ENCODE data around the gene TMEM14B. TPM values are rescaled to one million over a fixed set of nuclear protein-coding genes. Genes with fewer than 3 reads are reported as not detected.
"Not testable (repeated sequence)": the region's sequence is repeated elsewhere in the genome, so short reads cannot be mapped to it uniquely, and the experiment has no call there.

TMEM14B gene
- polyA plus RNA-seq, 2 of the 4 experiments (the other 2 are of a cell fraction) = 121 to 177 TPM

DNA sequence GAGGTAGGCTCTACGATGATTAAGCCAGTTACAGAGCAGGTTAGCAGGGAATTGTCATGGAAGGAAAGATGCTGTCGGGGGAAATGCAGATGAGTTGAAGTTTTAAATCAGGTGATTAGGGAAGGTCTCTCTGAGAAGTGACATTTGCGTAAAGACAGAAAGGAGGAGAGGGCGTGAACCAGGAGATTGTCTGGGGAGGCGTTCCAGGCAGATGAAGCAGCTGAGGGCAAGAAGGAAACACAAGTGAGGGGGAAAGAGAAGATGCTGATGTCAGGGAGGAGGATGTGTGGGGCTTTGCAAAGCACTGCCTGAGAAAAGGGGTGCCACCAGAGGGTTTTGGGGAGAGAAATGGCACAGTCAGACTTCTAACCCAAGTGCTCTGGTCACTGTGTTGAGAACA is 2.5 kb upstream of the TMEM14B start:
- 82% methylated on average over 5 of the region's 5 CpGs for WGBS (ENCODE audit: missing lambda C conversion rate)
- POLR2A ChIA-PET = no interaction called here

GRCh38 chr6:10746915-10747250 is 722 bp upstream of the TMEM14B start:
- ATAC-seq (no peak), DNase-seq (ENCODE audit: low read depth in 1 of 2, low spot score in 1 of 2) (no peak), FAIRE-seq (no peak)
- 50% methylated on average over 9 of the region's 9 CpGs for WGBS (ENCODE audit: missing lambda C conversion rate)
- Histone ChIP-seq H3K9me3 (no peaks in the 10 kb centered on the region), H3K4me1 (peaks cover 20% of the 10 kb centered on the region), H3K27ac (peak overlapping the region; percentile 90 to 96), H3K4me3 (peak overlapping the region; percentile 95), H3K4me2 (peak overlapping the region; percentile 78)
- ChIA-PET CTCF (interaction anchor here (0.8 to 2.2 kb wide), 7 partner anchors 10 to 268 kb away, joined by 3 to 12 read pairs (median 4); no protein-coding TSS in a partner anchor), POLR2A (interaction anchor here (0.9 to 2.5 kb wide), 4 partner anchors 12 to 52 kb away, joined by 3 to 11 read pairs (median 5); partner anchors contain the start of genes C6orf52, PAK1IP1 and TMEM14C)
- TF ChIP-seq BCL3 (IDR thresholded peaks at IDR 0.05) (no peak), USF2 (IDR thresholded peaks at IDR 0.05) (no peak), RNF2 (IDR thresholded peaks at IDR 0.05; ENCODE audit: borderline replicate concordance, low read depth) (no peak)

More for the DNA sequence above, 2.5 kb upstream of the TMEM14B start:
- no peak for ATAC-seq
- Histone ChIP-seq H3K4me3 (no peak overlapping the region), H3K9me3 (no peaks in the 10 kb centered on the region), H3K4me1 (peaks cover 20% of the 10 kb centered on the region), H3K4me2 (no peak overlapping the region), H3K27ac (no peak overlapping the region)
- CTCF ChIA-PET = interaction anchor here (1.9 to 2.2 kb wide), 2 partner anchors 14 to 235 kb away, joined by 6 to 12 read pairs; no protein-coding TSS in a partner anchor
- FAIRE-seq = no peak
- no peak for DNase-seq (ENCODE audit: low read depth in 1 of 2, low spot score in 1 of 2)
- TF ChIP-seq SREBF2 (IDR thresholded peaks at IDR 0.05) (no peak), MAFK (IDR thresholded peaks at IDR 0.05; ENCODE audit: partially characterized antibody) (no peak), HOXA7 (CRISPR knock-in tag; IDR thresholded peaks at IDR 0.05) (no peak), FOXS1 (CRISPR knock-in tag; IDR thresholded peaks at IDR 0.05) (no peak)

GRCh38 chr6:10749734-10750133 is 2.1 kb downstream of the TMEM14B start:
- Histone ChIP-seq H3K4me1 (peaks cover 20% of the 10 kb centered on the region), H3K27ac (0 out of 6 replicates have a peak overlapping the region, but pooled peaks of 1 of the 2 experiments have one; percentile 4), H3K9me3 (no peaks in the 10 kb centered on the region), H3K4me2 (peak overlapping the region; percentile 85), H3K4me3 (no peak overlapping the region)
- 72% methylated on average over 2 of the region's 2 CpGs for WGBS (ENCODE audit: missing lambda C conversion rate)
- FAIRE-seq = no peak
- ChIA-PET CTCF (interaction anchor here (2.2 kb wide), 1 partner anchor 8 kb away, joined by 18 read pairs; no protein-coding TSS in a partner anchor), POLR2A (no interaction called here)
- TF ChIP-seq CTCF (IDR thresholded peaks at IDR 0.05) (no peak), HES2 (IDR thresholded peaks at IDR 0.05) (no peak), RAD21 (conservative IDR thresholded peaks at IDR 0.05 in 1 of 2, IDR thresholded peaks at IDR 0.05 in 1 of 2) (no peak), USF2 (IDR thresholded peaks at IDR 0.05) (no peak), RNF2 (IDR thresholded peaks at IDR 0.05; ENCODE audit: borderline replicate concordance, low read depth) (no peak)
- TF ChIP-seq, protein P1, sequence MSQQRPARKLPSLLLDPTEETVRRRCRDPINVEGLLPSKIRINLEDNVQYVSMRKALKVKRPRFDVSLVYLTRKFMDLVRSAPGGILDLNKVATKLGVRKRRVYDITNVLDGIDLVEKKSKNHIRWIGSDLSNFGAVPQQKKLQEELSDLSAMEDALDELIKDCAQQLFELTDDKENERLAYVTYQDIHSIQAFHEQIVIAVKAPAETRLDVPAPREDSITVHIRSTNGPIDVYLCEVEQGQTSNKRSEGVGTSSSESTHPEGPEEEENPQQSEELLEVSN (IDR thresholded peaks at IDR 0.05; ENCODE audit: borderline replicate concordance, low read depth) = no peak
- no peak for DNase-seq (ENCODE audit: low read depth in 1 of 2, low spot score in 1 of 2)
- ATAC-seq = no peak

DNA sequence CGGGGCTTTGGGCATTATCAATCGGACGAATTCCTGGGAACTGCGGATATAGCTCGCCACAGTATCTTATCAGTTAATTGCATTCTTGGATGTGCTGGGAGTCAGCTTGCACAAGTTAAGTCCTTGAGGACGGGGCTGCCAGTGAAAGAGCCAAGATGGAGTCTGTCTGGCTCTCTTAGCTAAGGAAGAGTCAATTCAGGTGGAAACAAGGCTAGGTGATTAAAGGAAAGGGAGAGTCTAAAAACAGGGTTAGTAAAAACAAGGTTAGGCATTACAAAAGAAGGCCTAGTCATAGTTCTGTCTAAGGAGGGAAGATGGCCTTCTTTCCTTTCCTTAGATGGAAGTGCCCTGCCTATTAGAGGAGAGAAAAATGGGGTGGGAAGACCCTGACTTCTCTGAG is 3.0 kb downstream of the TMEM14B start:
- CTCF ChIA-PET; H3K27ac ChIP-seq; ATAC-seq; H3K9me3 ChIP-seq; H3K4me2 ChIP-seq; FAIRE-seq; DNase-seq (ENCODE audit: low read depth in 1 of 2, low spot score in 1 of 2); POLR2A ChIA-PET; H3K4me3 ChIP-seq: not testable (repeated sequence)
- 93% methylated on average over 6 of the region's 6 CpGs for WGBS (ENCODE audit: missing lambda C conversion rate)
- peaks cover 20% of the 10 kb centered on the region for H3K4me1 ChIP-seq

- H3K4me2 ChIP-seq; POLR2A ChIA-PET; H3K4me3 ChIP-seq; DNase-seq (ENCODE audit: low read depth in 1 of 2, low spot score in 1 of 2); H3K27ac ChIP-seq; ATAC-seq; H3K9me3 ChIP-seq; CTCF ChIA-PET; FAIRE-seq: not testable (repeated sequence)
- WGBS (ENCODE audit: missing lambda C conversion rate) = 85% methylated on average over 4 of the region's 5 CpGs
- H3K4me1 ChIP-seq = peaks cover 16% of the 10 kb centered on the region
These were observed 4.2 kb downstream of the TMEM14B start for GRCh38 chr6:10751757-10752156.
